Posterior vena cava (tissue), 2 donors: ENCODE data around the gene STARD5. TPM values are rescaled to one million over a fixed set of nuclear protein-coding genes. Genes with fewer than 3 reads are reported as not detected.

Source experiments
- DNase-seq: peaks from one replicate; pipeline ENCODE4 v3.0.0-alpha.2; 2020; ENCODE audit warnings: low spot score
- intact Hi-C, 2 donors: fragments of 100-400 bp; cut with DNase I; formaldehyde crosslinking; loops; one replicate each; pipeline versions ENCODE4 v1.14.1 to v1.14.2; 2022 to 2023
- total RNA-seq, 2 donors: library from RNA; stranded (reverse); fragmentation: NEBNext Ultra II Directional; extraction: Animal tissue kit (Norgen Biotek cat#: 25700); gene quantifications; one replicate each; pipeline ENCODE4 v1.2.1, GENCODE V29; 2021
- donor health status: DM: yes; HTN: yes; CAD: no.
- donor health status: DM: yes; HTN: yes; CAD: no.

Gene STARD5
- total RNA-seq, 2 donors from 2014 or later: 3.9 to 5.9 TPM

DNA sequence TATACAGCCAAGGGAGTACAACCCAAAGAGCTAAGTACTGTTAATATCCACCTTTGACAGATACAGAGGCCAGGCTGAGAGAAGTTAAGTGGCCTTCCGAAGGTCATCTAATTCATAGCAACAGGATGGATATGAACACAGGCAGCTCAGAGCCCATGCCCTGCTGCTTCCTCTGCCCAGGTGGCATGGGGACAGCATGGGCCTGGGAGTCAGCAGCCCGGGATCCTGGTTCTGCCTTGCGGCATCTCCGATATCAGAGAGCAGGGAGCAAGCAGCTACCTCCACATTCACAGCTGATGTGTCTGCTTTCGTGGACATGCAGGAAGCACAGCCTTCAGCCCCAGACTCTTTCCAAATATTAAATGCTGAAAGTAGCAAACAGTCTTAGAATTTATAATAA lies 55.6 kb downstream of the STARD5 start:
- DNase-seq: no peak
- intact Hi-C loops: loop anchor here (5.0 to 10.0 kb wide), 3 partner anchors 114 to 164 kb away; no protein-coding TSS in a partner anchor

- peak; percentile 93 for DNase-seq
Observed at GRCh38 chr15:81265944-81266775, 57.8 kb downstream of the STARD5 start.

DNA sequence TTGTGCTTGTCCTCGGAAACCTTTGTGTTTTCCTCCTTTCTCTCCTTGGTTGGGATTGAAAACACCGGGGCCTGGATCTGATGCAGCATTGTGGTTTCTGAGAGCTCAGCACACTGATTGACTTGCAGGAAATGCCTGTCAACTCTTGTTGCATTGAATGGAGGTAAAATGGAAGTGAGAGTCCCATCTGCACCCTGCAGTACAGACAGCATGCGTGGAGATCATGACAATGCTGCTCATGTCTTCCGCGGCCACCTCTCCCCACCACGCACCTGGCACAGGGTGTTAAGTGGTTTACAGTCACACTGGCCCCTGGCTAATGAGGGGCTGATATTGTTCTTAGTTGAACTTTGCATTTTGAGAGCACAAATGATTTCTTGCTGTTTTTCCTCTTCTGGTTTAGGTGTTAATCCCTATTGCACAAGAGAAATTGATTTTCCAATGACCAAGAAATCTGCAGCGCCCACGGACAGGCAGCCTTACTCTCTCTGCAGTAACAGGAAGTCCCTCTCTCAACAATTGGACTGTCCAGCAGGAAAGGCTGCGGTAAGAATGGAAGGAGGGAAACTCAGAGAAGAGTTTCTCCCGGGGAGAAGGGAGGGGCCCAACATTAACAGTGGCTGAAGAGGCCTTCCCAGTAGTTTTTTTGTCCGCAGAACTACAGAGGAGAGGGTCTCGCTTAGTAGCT lies 58.5 kb downstream of the STARD5 start:
- intact Hi-C loops: loop anchor here (5.0 to 10.0 kb wide), 3 partner anchors 111 to 161 kb away; no protein-coding TSS in a partner anchor
- no peak for DNase-seq

More at GRCh38 chr15:81265944-81266775, 57.8 kb downstream of the STARD5 start:
- intact Hi-C loops: loop anchor here (5.0 to 10.0 kb wide), 3 partner anchors 111 to 161 kb away; no protein-coding TSS in a partner anchor

- no peak for DNase-seq
- intact Hi-C loops: loop anchor here in 1 of 2 donors (10.0 kb wide), 2 partner anchors 109 to 159 kb away; no protein-coding TSS in a partner anchor
Observed at GRCh38 chr15:81264072-81264857, 59.7 kb downstream of the STARD5 start.

GRCh38 chr15:81263477-81263876 lies 60.5 kb downstream of the STARD5 start:
- intact Hi-C loops: loop anchor here in 1 of 2 donors (10.0 kb wide), 2 partner anchors 109 to 159 kb away; no protein-coding TSS in a partner anchor
- DNase-seq: no peak

DNA sequence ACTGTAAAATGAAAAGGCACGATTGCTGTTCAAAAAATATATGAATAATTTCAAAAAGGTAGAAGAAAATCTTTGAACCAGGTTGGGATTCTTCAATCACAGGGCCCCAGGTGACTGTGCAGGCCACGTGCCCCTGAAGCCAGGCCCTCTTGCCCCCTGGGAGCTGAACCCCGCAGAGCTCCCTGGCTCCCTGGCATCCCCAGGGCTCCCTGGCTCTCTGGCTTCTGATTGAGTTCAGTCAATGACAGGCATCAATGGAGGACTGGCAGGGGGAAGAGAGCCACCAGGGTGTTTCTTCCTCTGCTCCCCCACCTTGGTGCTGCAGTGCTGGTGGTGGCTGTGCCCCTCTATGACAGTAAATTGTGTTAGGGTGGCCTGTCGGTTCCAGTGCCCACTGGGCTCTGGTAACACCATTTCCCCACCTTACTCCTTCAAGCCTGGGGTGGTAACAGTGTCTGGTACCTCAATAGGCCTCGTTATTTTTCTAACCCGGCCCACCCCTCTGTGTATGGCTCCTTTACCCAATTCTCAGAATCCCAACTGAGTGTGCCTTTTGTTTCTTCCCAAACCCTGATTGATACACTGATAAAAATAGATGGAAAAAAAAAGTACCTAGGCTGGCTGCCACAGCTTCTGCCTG lies 62.6 kb downstream of the STARD5 start:
- intact Hi-C loops: loop anchor here in 1 of 2 donors (10.0 kb wide), 2 partner anchors 106 to 156 kb away; no protein-coding TSS in a partner anchor
- no peak for DNase-seq

DNA sequence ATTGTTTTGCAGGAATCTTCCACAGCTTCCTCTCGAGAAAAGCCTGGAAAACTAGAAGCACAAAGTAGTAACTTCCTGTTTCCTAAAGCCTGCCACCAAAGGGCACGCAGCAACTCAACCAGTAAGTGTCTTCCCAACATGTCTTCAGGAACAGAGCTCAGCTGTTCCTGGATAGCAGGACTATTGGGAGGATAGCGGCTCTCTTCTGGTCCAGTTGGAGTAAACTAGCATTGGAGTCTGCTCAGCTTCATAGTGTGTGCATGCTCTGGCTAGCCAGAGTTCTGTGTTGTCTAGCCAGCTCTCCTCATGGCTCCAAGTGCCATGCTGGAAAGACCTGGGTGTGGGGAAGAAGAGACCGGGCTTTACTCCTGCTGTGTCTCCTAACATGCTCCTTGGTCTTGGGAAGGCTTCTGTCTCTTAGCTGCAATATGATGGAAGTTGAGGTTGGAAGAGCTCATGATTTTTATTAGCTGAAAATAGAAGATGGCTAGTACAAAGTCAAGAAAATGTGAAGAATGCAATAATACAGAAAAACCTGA lies 64.1 kb downstream of the STARD5 start:
- intact Hi-C loops: loop anchor here (10.0 kb wide), 2 partner anchors 105 to 155 kb away; no protein-coding TSS in a partner anchor
- no peak for DNase-seq

Other genes with a start within 250 kb of the STARD5 start
- under 1 TPM in 1 of 2 donors, not detected in 1; 0.52 TPM for gene CFAP161, start 189.9 kb downstream of the STARD5 start, total RNA-seq
- gene IL16, start 127.3 kb downstream of the STARD5 start, total RNA-seq: 10 to 100 TPM; 12.1 to 21.8 TPM
- not detected for gene TMC3, start 50.1 kb upstream of the STARD5 start, total RNA-seq